Measurements from ENCODE around the gene MCF2L2.
"Not testable (repeated sequence)": the region's sequence is repeated elsewhere in the genome, so short reads cannot be mapped to it uniquely, and the experiment has no call there.

Gene MCF2L2

GRCh38 chr3:183443395-183444385 is 15.3 kb upstream of the MCF2L2 start:
- DNase-seq = no peak

- no peak for DNase-seq
These were observed 14.6 kb upstream of the MCF2L2 start for GRCh38 chr3:183442994-183443393.

DNA sequence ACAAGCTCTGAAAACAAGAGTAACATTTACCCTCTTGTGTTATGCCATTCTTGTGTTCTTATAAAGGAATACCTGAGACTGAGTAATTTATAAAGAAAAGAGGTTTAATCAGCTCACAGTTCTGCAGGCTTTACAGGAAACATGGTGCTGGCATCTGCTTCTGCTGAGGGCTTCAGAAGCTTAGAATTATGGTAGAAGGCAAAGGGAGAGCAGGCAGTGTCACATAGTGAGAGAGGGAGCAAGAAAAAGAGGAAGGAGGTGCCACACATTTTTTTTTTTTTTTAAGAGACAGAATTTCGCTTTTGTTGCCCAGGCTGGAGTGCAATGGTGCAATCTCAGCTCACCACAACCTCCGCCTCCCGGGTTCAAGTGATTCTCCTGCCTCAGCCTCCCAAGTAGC is 12.1 kb upstream of the MCF2L2 start:
- not testable (repeated sequence) for DNase-seq

DNA sequence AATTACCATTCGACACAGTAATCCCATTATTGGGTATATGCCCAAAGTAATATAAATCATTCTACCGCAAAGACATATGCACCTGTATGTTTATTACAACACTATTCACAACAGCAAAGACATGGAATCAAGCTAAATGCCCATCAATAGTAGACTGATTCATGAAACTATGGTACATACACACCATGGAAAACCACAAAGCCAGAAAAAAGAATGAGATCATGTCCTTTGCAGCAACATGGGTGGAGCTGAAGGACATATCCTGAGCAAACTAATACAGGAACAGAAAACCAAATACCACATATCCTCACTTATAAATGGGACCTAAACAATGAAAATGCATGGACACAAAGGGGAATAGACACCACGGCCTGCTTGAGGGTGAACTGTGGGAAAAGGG is 11.1 kb upstream of the MCF2L2 start:
- no peak for DNase-seq

- no peak for DNase-seq
These were observed 10.3 kb upstream of the MCF2L2 start for GRCh38 chr3:183438735-183439134.

GRCh38 chr3:183437666-183438564 is 9.5 kb upstream of the MCF2L2 start:
- no peak for DNase-seq

DNA sequence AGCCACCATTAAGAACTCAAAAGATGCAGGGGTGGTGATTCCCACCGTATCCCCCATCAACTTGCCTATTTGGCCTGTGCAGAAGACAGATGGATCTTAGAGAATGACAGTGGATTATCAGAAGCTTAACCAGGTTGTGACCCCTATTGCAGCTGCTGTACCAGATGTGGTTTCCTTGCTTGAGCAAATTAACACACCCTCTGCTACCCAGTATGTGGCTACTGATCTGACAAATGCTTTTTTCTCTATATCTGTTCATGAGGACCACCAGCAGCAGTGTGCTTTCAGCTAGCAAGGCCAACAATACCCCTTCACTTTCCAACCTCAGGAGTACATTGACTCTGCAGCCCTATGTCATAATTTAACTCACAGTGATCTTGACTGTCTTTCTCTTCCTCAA is 8.6 kb upstream of the MCF2L2 start:
- DNase-seq = no peak

GRCh38 chr3:183435661-183436060 is 7.2 kb upstream of the MCF2L2 start:
- DNase-seq = peak; percentile 21 to 24

DNA sequence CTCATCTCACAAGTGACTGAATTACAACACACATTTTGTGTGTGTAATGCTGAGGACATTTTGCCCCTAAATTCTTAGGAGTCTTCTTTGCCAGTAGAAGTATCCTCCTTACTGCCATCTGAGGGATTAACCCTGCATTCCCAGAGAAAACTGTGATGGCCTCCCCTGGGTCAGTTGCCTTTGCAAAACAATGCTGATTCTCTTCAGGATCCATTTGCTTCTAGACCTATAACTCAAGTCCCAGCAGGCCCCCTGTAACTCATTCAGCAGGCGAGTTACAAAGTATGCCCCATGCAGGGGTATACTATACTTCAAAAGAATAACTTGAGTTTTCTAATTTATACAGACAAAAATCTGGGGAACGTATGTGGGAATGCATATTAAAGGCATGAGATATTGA is 6.6 kb upstream of the MCF2L2 start:
- no peak for DNase-seq

DNA sequence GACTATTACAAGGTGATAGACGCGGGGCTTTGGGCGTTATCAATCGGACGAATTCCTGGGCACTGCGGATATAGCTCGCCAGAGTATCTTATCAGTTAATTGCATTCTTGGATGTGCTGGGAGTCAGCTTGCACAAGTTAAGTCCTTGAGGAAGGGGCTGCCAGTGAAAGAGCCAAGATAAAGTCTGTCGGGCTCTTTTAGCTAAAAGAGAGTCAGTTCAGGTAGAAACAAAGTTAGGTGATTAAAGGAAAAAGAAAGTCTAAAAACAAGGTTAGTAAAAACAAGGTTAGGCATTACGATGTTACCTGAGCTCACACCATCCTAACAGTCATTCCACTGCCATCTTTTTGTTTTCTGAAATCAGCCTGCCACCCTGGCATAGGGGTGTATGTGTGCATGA is 6.1 kb upstream of the MCF2L2 start:
- no peak for DNase-seq

DNA sequence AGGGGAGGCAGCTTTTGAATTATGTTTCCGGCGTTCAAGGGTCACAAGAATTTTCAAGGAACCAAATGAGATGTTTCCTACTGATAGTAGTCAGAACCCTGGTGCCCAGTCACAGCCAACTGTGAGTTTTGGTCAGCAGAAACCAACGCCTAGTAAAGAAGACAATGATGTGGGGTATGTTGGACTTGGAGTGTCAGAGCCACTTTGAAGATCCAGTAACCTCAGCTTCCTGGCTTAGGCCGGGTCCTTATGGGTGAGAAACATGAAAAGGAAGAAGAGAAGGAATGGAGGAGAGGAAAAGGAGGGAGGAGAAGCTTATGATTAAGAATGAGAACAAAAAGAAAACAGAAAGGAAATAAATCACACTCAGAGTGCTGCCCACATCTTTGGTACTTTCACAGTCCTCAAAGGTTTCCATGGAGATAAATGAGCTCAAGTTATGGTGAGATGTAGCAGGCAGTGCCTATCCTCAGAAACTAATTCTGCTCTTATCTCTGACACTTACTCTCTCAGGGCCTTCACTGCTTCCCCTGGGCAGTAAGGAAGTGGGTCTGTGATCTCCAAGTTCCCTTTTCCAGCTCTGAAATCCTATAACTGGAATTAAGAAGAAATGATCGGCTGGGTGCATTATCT is 2.0 kb upstream of the MCF2L2 start:
- peak in 1 of 2 donors; percentile 16 for DNase-seq

- peak; percentile 38 to 54 for DNase-seq
These were observed 458 bp downstream of the MCF2L2 start for GRCh38 chr3:183427876-183428446.

DNA sequence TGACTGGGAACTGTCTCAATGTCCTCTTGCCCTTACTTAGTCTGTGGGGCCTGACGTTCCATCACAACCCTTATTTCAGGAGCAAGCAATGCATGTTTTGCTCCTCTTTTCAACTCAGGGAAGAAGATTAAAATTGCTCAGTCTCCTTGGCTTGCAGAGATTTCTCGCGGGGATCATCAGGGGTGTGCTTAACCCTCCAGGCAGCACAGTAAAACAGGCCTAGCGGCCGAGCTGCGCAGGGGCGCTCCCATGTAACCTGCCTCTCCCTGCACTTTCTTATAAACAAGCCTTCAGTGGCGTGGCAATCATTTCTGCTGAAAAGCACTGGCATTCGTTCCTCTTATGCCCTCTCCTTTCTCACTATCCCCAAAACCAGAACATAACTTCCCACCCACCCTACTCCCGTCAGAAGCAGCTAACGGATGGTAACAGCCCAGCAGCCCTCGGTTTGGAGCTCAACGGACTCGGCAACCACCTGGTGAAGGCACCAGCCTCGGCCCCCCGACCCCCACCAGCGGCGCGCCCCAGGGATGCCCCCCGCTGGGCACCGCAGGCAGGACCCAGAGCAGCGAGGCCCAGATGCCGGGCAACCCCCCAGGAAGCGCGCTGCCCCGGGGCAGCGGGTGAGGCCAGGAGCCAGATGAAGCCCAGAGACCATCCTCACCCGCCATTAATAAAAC is 1.1 kb downstream of the MCF2L2 start:
- DNase-seq = no peak

GRCh38 chr3:183418807-183419206 is 9.6 kb downstream of the MCF2L2 start:
- not testable (repeated sequence) for DNase-seq

GRCh38 chr3:183411216-183411922 is 17.1 kb downstream of the MCF2L2 start:
- DNase-seq = no peak

DNA sequence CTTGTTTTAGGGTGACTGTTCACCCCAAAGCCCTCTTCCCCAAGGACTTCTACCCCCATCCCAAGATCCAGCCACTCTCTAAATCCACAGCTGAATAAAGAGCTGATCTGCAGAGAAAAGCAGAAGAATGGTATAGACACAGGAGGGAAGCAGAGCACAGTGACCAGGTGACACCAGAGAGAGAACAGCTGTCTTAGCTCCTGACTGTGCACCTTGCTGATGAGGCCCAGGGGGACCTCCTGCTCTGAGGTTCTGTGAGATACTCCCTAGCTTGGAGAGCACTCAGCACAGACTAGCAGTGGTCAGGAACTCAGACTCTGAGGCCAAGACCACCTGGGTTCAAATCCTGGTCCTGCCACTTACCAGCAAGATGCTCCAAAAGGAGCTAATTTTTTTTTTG is 17.7 kb downstream of the MCF2L2 start:
- DNase-seq = no peak

GRCh38 chr3:183410280-183410679 is 18.1 kb downstream of the MCF2L2 start:
- no peak for DNase-seq

- no peak for DNase-seq
These were observed 19.2 kb downstream of the MCF2L2 start for GRCh38 chr3:183409219-183409618.

- DNase-seq = no peak
These were observed 26.7 kb downstream of the MCF2L2 start for GRCh38 chr3:183401678-183402077.

- no peak for DNase-seq
These were observed 28.1 kb downstream of the MCF2L2 start for GRCh38 chr3:183400352-183400751.

GRCh38 chr3:183396662-183397391 is 31.6 kb downstream of the MCF2L2 start:
- DNase-seq = no peak
